OCI-LY3 (cell line): ENCODE data around the gene FAM131A.

Experiments
- H2AFZ ChIP-seq: fragments of 200-600, 300-600 bp; shearing (Covaris generic); 2 replicates; pipeline ENCODE4 v1.6.0; 2014; ENCODE audit warnings: antibody characterized with exemption, low read depth, low read length
- H3K27ac ChIP-seq: fragments of 200-600, 300-600 bp; sonication (generic); 2 replicates; pipeline ENCODE4 v1.5.1; 2014; ENCODE audit warnings: mild to moderate bottlenecking, low read length, moderate library complexity, mixed read lengths
- H3K27me3 ChIP-seq: fragments of 200-600, 300-600 bp; sonication (generic); 2 replicates; pipeline ENCODE4 v1.6.1; 2014; ENCODE audit warnings: low read depth, low read length, mixed read lengths
- H3K36me3 ChIP-seq: fragments of 200-600, 300-600 bp; sonication (generic); replicated peaks from 2 replicates; pipeline ENCODE3; 2014; ENCODE audit warnings: low read depth, low read length, mixed read lengths
- H3K4me1 ChIP-seq: fragments of 300-600, 200-600 bp; sonication (generic); 2 replicates; pipeline ENCODE4 v1.6.1; 2014; ENCODE audit warnings: low read length, mixed read lengths
- H3K4me2 ChIP-seq: fragments of 200-600, 300-600 bp; sonication (generic); 2 replicates; pipeline ENCODE4 v1.6.1; 2014; ENCODE audit warnings: low read length, mixed read lengths
- H3K4me3 ChIP-seq: fragments of 300-600, 200-600 bp; sonication (generic); 2 replicates; pipeline ENCODE4 v1.5.1; 2014; ENCODE audit warnings: antibody characterized with exemption, mild to moderate bottlenecking, low read length, moderate library complexity
- H3K79me2 ChIP-seq: fragments of 300-600, 200-600 bp; shearing (Covaris generic); 2 replicates; pipeline ENCODE4 v1.6.1; 2014; ENCODE audit warnings: mild to moderate bottlenecking, low read length, mixed read lengths
- H3K9ac ChIP-seq: fragments of 300-600, 200-600 bp; shearing (Covaris generic); 2 replicates; pipeline ENCODE4 v1.6.0; 2014; ENCODE audit warnings: mild to moderate bottlenecking, low read length, moderate library complexity
- H3K9me3 ChIP-seq: fragments of 200-600, 300-600 bp; shearing (Covaris generic); 2 replicates; pipeline ENCODE4 v1.6.1; 2014; ENCODE audit warnings: low read length, mixed read lengths; ENCODE audit not compliant: insufficient read depth
- H4K20me1 ChIP-seq: fragments of 200-600, 300-600 bp; sonication (generic); 2 replicates; pipeline ENCODE4 v1.6.1; 2016; ENCODE audit warnings: low read length, mixed read lengths; ENCODE audit not compliant: insufficient read depth
- CTCF ChIP-seq: fragments of 200-600, 300-600 bp; sonication (generic); IDR thresholded peaks from 2 replicates; pipeline ENCODE4 v1.5.1; 2014; ENCODE audit warnings: antibody characterized with exemption, low read length, low read depth
- EZH2phosphoT487 ChIP-seq: fragments of 200-600 bp; shearing (Covaris generic); IDR thresholded peaks from 2 replicates; pipeline ENCODE4 v1.6.1; 2018; ENCODE audit warnings: antibody characterized with exemption, mixed run types, low read depth

FAM131A gene

GRCh38 chr3:184328516-184328915 lies 8.9 kb upstream of the FAM131A start:
- no peak for TF ChIP-seq CTCF
- TF ChIP-seq EZH2phosphoT487: no peak
- Histone ChIP-seq H3K9me3 (no peaks in the 10 kb centered on the region), H2AFZ (no peak overlapping the region), H3K27me3 (no peaks in the 10 kb centered on the region), H3K27ac (no peak overlapping the region), H3K36me3 (peaks cover 88% of the 10 kb centered on the region), H3K4me3 (no peak overlapping the region), H4K20me1 (peaks cover 30% of the 10 kb centered on the region), H3K79me2 (peaks cover 32% of the 10 kb centered on the region; the same call in 1 of the 2 replicates), H3K4me1 (no peaks in the 10 kb centered on the region), H3K4me2 (no peak overlapping the region), H3K9ac (no peak overlapping the region)

- Histone ChIP-seq H3K79me2 (peaks cover 4% of the 10 kb centered on the region; the same call in 1 of the 2 replicates), H3K27ac (no peak overlapping the region), H3K36me3 (peaks cover 78% of the 10 kb centered on the region), H3K9me3 (no peaks in the 10 kb centered on the region), H3K4me3 (no peak overlapping the region), H3K9ac (no peak overlapping the region), H3K27me3 (no peaks in the 10 kb centered on the region), H2AFZ (no peak overlapping the region), H3K4me1 (peaks cover 4% of the 10 kb centered on the region; the same call in 1 of the 2 replicates), H4K20me1 (peaks cover 40% of the 10 kb centered on the region), H3K4me2 (no peak overlapping the region)
- TF ChIP-seq EZH2phosphoT487: no peak
- no peak for TF ChIP-seq CTCF
Observed at GRCh38 chr3:184332370-184333090, 4.9 kb upstream of the FAM131A start.

- Histone ChIP-seq H3K79me2 (no peaks in the 10 kb centered on the region; the same call in 1 of the 2 replicates), H3K27me3 (no peaks in the 10 kb centered on the region), H4K20me1 (peaks cover 40% of the 10 kb centered on the region), H3K27ac (no peak overlapping the region), H3K4me3 (no peak overlapping the region), H3K4me1 (peaks cover 4% of the 10 kb centered on the region; the same call in 1 of the 2 replicates), H3K9ac (no peak overlapping the region), H3K4me2 (no peak overlapping the region), H3K36me3 (peaks cover 72% of the 10 kb centered on the region), H3K9me3 (no peaks in the 10 kb centered on the region), H2AFZ (no peak overlapping the region)
- TF ChIP-seq CTCF: no peak
- TF ChIP-seq EZH2phosphoT487: no peak
Observed at GRCh38 chr3:184333190-184333589, 4.2 kb upstream of the FAM131A start.

GRCh38 chr3:184333700-184334099 lies 3.7 kb upstream of the FAM131A start:
- H3K27me3 ChIP-seq: no peaks in the 10 kb centered on the region
- no peaks in the 10 kb centered on the region for H3K9me3 ChIP-seq
- no peak overlapping the region for H3K9ac ChIP-seq
- peaks cover 4% of the 10 kb centered on the region; the same call in 1 of the 2 replicates for H3K4me1 ChIP-seq
- H3K4me3 ChIP-seq: no peak overlapping the region
- peaks cover 40% of the 10 kb centered on the region for H4K20me1 ChIP-seq
- no peak overlapping the region for H2AFZ ChIP-seq
- no peaks in the 10 kb centered on the region; the same call in 1 of the 2 replicates for H3K79me2 ChIP-seq
- no peak overlapping the region for H3K4me2 ChIP-seq
- TF ChIP-seq EZH2phosphoT487: no peak
- TF ChIP-seq CTCF: no peak
- peaks cover 67% of the 10 kb centered on the region for H3K36me3 ChIP-seq
- no peak overlapping the region for H3K27ac ChIP-seq
